ENCODE measurements around the gene CBR3.

The CBR3 gene

GRCh38 chr21:36149788-36150711, 15.2 kb downstream of the CBR3 start:
- H3K4me3 Mint-ChIP-seq, result no peak overlapping the region
- H3K9me3 Mint-ChIP-seq, result no peaks in the 10 kb centered on the region
- H3K27ac Mint-ChIP-seq, result no peak overlapping the region
- H3K27me3 Mint-ChIP-seq, result no peaks in the 10 kb centered on the region
- ATAC-seq (replicated peaks) (peak; percentile 23), DNase-seq (no peak)
- H3K4me1 Mint-ChIP-seq (ENCODE audit: low read depth in 2 of 2), result peaks cover 12 to 13% of the 10 kb centered on the region in 2 donors
- peaks cover 3% of the 10 kb centered on the region for H3K36me3 Mint-ChIP-seq (ENCODE audit: insufficient read depth)

- no peak for DNase-seq
- H3K4me1 Mint-ChIP-seq (ENCODE audit: low read depth in 2 of 2), result peaks cover 11 to 21% of the 10 kb centered on the region in 2 donors
- no peaks in the 10 kb centered on the region for H3K27me3 Mint-ChIP-seq
- H3K27ac Mint-ChIP-seq, result peak overlapping the region; percentile 46 to 51
- no peaks in the 10 kb centered on the region for H3K9me3 Mint-ChIP-seq
- no peaks in the 10 kb centered on the region for H3K36me3 Mint-ChIP-seq (ENCODE audit: insufficient read depth)
- ATAC-seq (replicated peaks), result no peak
- H3K4me3 Mint-ChIP-seq, result peak overlapping the region; percentile 80
These were observed 20.9 kb downstream of the CBR3 start for GRCh38 chr21:36155603-36156338.

- peak; percentile 100 for DNase-seq
- ATAC-seq (replicated peaks), result peak; percentile 84
- H3K4me3 Mint-ChIP-seq, result peak overlapping the region; percentile 80
These were observed 21.5 kb downstream of the CBR3 start for GRCh38 chr21:36156339-36156814.

GRCh38 chr21:36156815-36157670, 22.2 kb downstream of the CBR3 start, which contains the start of gene DOP1B:
TSS of gene DOP1B (plus strand) at chr21:36156824. CDS start at chr21:36164734, 7,910 bp downstream.
- Mint-ChIP-seq H3K36me3 (ENCODE audit: insufficient read depth) (no peaks in the 10 kb centered on the region), H3K27me3 (no peaks in the 10 kb centered on the region), H3K9me3 (no peaks in the 10 kb centered on the region), H3K4me1 (ENCODE audit: low read depth in 2 of 2) (peaks cover 11 to 23% of the 10 kb centered on the region in 2 donors), H3K27ac (peak within 1 kb of the TSS; percentile 46 to 51), H3K4me3 (peak within 1 kb of the TSS; percentile 80)
- DNase-seq, result no peak
- peak; percentile 1 for ATAC-seq (replicated peaks)

More at GRCh38 chr21:36156339-36156814, 21.5 kb downstream of the CBR3 start:
- Mint-ChIP-seq H3K9me3 (no peaks in the 10 kb centered on the region), H3K27me3 (no peaks in the 10 kb centered on the region), H3K4me1 (ENCODE audit: low read depth in 2 of 2) (peaks cover 11 to 21% of the 10 kb centered on the region in 2 donors), H3K27ac (peak overlapping the region; percentile 46 to 51), H3K36me3 (ENCODE audit: insufficient read depth) (no peaks in the 10 kb centered on the region)

GRCh38 chr21:36159356-36159921, 24.6 kb downstream of the CBR3 start:
- Mint-ChIP-seq H3K27me3 (no peaks in the 10 kb centered on the region), H3K27ac (no peak overlapping the region), H3K9me3 (no peaks in the 10 kb centered on the region), H3K4me1 (ENCODE audit: low read depth in 2 of 2) (peaks cover 6 to 30% of the 10 kb centered on the region in 2 donors), H3K36me3 (ENCODE audit: insufficient read depth) (no peaks in the 10 kb centered on the region), H3K4me3 (no peak overlapping the region)
- DNase-seq (no peak), ATAC-seq (replicated peaks) (no peak)

- Mint-ChIP-seq H3K9me3 (no peaks in the 10 kb centered on the region), H3K27ac (no peak overlapping the region), H3K27me3 (no peaks in the 10 kb centered on the region), H3K4me1 (ENCODE audit: low read depth in 2 of 2) (peaks cover 6 to 28% of the 10 kb centered on the region in 2 donors), H3K36me3 (ENCODE audit: insufficient read depth) (peaks cover 7% of the 10 kb centered on the region), H3K4me3 (no peak overlapping the region)
- no peak for DNase-seq
- ATAC-seq (replicated peaks), result no peak
These were observed 25.9 kb downstream of the CBR3 start for GRCh38 chr21:36160850-36161178.

GRCh38 chr21:36162631-36163030, 27.8 kb downstream of the CBR3 start:
- Mint-ChIP-seq H3K27ac (peak overlapping the region; percentile 35 to 89), H3K4me3 (no peak overlapping the region)

GRCh38 chr21:36163750-36164741, 29.2 kb downstream of the CBR3 start:
- Mint-ChIP-seq H3K4me1 (ENCODE audit: low read depth in 2 of 2) (peaks cover 0 to 21% of the 10 kb centered on the region in 2 donors), H3K27me3 (no peaks in the 10 kb centered on the region), H3K27ac (peak overlapping the region; percentile 2 to 5), H3K4me3 (no peak overlapping the region), H3K36me3 (ENCODE audit: insufficient read depth) (peaks cover 23% of the 10 kb centered on the region), H3K9me3 (no peaks in the 10 kb centered on the region)
- ATAC-seq (replicated peaks), result no peak
- DNase-seq, result no peak

More at GRCh38 chr21:36162631-36163030, 27.8 kb downstream of the CBR3 start:
- DNase-seq, result no peak
- peaks cover 6 to 27% of the 10 kb centered on the region in 2 donors for H3K4me1 Mint-ChIP-seq (ENCODE audit: low read depth in 2 of 2)
- ATAC-seq (replicated peaks), result no peak
- H3K27me3 Mint-ChIP-seq, result no peaks in the 10 kb centered on the region
- no peaks in the 10 kb centered on the region for H3K9me3 Mint-ChIP-seq
- peaks cover 12% of the 10 kb centered on the region for H3K36me3 Mint-ChIP-seq (ENCODE audit: insufficient read depth)

GRCh38 chr21:36165356-36165755, 30.5 kb downstream of the CBR3 start:
- no peak for ATAC-seq (replicated peaks)
- peaks cover 0 to 20% of the 10 kb centered on the region in 2 donors for H3K4me1 Mint-ChIP-seq (ENCODE audit: low read depth in 2 of 2)

GRCh38 chr21:36166705-36167104, 31.8 kb downstream of the CBR3 start:
- peaks cover 26% of the 10 kb centered on the region for H3K36me3 Mint-ChIP-seq (ENCODE audit: insufficient read depth)
- peak overlapping the region in 1 of 2 donors; percentile 79 for H3K27ac Mint-ChIP-seq

More at GRCh38 chr21:36165356-36165755, 30.5 kb downstream of the CBR3 start:
- H3K9me3 Mint-ChIP-seq, result no peaks in the 10 kb centered on the region
- no peak overlapping the region for H3K27ac Mint-ChIP-seq
- no peak overlapping the region for H3K4me3 Mint-ChIP-seq
- DNase-seq, result no peak
- H3K27me3 Mint-ChIP-seq, result no peaks in the 10 kb centered on the region
- H3K36me3 Mint-ChIP-seq (ENCODE audit: insufficient read depth), result peaks cover 26% of the 10 kb centered on the region

GRCh38 chr21:36167541-36167940, 32.7 kb downstream of the CBR3 start:
- no peak overlapping the region for H3K27ac Mint-ChIP-seq
- no peaks in the 10 kb centered on the region for H3K27me3 Mint-ChIP-seq
- ATAC-seq (replicated peaks) (no peak), DNase-seq (no peak)
- peaks cover 26% of the 10 kb centered on the region for H3K36me3 Mint-ChIP-seq (ENCODE audit: insufficient read depth)
- H3K4me3 Mint-ChIP-seq, result no peak overlapping the region
- H3K9me3 Mint-ChIP-seq, result no peaks in the 10 kb centered on the region
- peaks cover 3 to 22% of the 10 kb centered on the region in 2 donors for H3K4me1 Mint-ChIP-seq (ENCODE audit: low read depth in 2 of 2)

More at GRCh38 chr21:36166705-36167104, 31.8 kb downstream of the CBR3 start:
- Mint-ChIP-seq H3K27me3 (no peaks in the 10 kb centered on the region), H3K9me3 (no peaks in the 10 kb centered on the region), H3K4me1 (ENCODE audit: low read depth in 2 of 2) (peaks cover 3 to 21% of the 10 kb centered on the region in 2 donors), H3K4me3 (no peak overlapping the region)
- ATAC-seq (replicated peaks), result no peak
- no peak for DNase-seq

Measured in effector memory CD8-positive, alpha-beta T cell (primary cell).